NCI-H1930 (cell line): ENCODE measurements around the gene STXBP4.

Experiments used
- DNase-seq, 2 experiments: peaks; one replicate each; lab custom pipeline; 2025; lab: John Stamatoyannopoulos, UW

Gene STXBP4

GRCh38 chr17:55122114-55122513 lies 153.5 kb downstream of the STXBP4 start:
- no peak for DNase-seq

- no peak for DNase-seq
These were observed 156.3 kb downstream of the STXBP4 start for GRCh38 chr17:55124730-55125360.

DNA sequence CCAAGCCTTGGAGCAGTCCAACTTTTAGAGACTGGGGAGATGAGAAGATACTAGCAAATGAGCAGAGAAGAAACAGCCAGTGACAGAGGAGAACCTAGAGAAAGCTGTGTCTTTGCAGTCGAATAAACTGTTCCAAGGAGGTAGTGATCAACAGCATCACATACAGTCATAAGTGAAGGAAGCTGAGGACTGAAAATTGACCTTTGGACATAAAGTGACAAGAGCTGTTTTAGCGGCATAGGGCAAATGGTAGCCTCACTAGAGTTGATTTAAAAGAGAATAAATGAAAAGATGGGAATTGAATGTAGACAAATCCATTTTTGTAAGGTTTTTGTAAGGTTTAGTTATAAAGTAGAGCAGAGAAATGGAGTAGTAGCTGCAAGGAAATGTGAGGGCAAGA lies 165.0 kb downstream of the STXBP4 start:
- no peak for DNase-seq

- DNase-seq: no peak
These were observed 166.1 kb downstream of the STXBP4 start for GRCh38 chr17:55134486-55135157.

DNA sequence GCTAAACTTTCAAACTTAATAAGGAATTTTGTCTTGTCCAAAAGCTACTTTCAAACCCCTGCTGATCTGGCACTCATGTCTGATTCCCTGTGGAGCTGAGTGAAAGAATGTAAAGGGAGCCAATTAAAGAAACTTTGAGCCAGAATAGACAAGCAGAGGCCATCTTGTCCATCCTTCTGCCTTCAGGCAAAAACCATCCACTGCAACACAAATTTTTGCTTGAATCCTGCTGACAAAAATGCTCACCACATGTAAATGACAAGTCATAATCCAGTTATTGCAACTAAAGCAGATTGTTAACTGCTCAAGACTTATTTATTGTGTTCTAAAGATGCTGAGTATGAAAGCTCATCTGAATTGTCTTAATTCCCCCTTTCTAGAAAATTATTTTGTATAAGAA lies 172.2 kb downstream of the STXBP4 start:
- no peak for DNase-seq

DNA sequence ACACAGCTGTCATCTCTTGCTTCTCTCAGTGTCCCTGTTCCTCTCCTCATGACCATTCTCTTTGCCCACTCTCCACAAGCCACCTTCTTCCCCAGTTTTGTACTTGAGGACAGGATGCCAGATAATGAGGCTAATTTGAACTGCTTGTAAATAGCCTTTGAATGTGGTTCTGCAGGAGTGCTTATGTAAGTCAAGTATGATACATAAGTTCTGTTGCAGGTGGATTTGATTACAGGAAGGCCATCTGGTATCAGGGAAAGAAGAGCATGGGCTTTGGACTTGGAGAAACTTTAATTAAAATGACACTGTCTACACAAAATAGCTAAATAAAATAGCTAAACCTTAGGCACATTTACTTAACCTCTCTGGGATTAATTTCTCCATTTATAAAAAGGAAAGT lies 176.0 kb downstream of the STXBP4 start:
- DNase-seq: no peak

DNA sequence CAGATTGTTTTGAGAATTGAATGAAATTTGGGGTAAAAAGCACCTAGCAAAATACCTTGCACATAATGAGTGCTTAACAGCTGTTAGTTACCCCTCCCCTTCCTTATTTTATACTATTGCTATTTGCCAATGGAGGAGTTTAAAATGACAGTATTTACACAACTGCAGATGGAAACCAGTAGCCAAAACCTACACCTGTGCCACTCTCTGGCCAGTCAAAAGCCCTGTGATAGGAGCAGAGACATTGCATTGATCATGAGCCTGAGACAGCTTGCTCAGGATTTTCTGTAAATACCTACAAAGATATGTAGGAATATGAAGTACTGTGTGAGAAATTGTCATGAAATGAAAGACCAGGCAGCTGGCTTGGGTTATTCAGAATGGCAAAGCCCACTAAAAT lies 180.9 kb downstream of the STXBP4 start:
- DNase-seq: no peak

GRCh38 chr17:55152236-55152635 lies 183.7 kb downstream of the STXBP4 start:
- DNase-seq: no peak

DNA sequence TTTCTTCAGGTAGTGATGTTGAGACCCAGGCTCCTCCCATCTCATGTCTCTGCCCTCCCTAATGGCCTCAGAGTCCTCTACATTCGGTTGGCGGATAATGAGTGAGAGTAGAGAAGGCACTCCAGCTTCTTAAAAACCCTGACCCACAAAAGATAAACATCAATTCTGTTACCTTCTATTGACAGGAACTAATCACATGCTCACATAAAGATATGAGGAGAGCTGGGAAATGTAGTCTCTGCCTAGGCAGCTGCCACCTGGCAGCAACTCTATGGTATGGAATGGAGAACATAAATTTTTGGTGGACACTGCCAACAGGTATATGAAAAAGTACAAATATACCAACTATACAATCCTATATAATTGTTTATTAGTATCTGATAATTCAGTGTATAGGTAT lies 185.5 kb downstream of the STXBP4 start:
- no peak for DNase-seq

DNA sequence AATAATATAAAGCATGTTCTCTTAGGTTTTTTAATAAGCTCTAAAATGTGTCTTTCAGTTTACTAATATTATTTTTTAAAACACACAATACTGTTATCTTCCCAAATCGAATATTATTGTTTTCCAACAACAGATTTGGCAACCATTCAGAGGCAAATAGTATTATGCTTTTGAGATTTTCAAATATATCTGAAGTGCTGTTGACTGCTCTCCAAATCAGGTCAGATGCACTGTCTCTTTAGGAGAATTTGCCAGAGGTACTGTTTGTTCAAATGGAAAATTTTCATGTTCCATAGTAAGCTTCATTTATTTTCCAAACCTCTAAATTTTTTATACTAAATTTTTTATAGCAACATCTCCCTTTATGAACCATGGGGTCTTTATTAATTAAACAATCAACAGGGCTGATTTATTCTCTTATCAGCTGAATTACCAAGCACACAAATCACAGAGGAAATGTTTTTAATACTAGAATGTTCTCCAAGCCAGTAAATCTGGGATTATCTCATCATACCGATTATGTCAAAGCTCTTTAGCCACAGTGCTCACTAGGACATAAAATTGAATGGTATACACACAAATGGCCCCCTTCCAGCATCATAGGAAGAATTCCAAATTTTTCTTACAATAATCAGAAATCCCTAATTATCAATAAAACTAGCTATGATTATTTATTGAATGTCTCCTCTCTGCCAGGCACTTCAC lies 187.4 kb downstream of the STXBP4 start:
- no peak for DNase-seq

DNA sequence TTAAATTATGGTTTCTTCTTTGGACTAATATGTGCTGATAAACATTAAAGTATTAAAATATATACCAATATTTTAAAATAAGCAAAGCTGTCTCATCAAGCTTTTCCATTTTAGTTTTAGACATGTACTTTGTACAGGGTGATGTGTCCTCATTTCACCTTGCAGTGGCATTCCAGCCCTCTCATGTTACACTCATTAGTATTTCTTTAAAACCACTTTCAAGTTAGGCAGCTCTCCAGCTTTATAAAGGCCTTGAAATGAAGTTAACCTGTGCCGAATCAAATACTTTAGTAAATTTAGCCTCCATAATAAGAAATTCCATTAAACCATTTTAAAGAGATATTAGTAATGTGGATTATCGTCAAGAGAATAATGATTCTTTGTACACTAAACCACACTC lies 188.6 kb downstream of the STXBP4 start:
- no peak for DNase-seq

DNA sequence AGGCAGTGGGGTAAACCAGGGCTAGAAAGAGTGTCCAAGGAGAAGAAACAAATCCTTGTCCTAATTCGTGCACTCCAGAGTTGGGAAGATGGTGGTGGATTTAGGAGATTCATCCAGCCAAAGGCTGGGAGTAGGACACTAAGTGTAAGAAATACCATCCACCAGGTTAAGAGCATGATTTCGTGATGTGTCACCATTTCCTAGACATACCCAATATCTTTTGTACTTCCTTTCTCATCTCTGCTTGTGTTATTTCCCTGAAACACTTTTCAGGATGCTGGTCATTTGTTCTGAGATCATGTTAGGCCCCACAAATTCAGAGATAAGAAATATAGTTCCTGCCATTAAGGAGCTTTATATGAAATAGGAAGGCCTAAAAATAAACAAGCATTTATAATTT lies 189.9 kb downstream of the STXBP4 start:
- no peak for DNase-seq

DNA sequence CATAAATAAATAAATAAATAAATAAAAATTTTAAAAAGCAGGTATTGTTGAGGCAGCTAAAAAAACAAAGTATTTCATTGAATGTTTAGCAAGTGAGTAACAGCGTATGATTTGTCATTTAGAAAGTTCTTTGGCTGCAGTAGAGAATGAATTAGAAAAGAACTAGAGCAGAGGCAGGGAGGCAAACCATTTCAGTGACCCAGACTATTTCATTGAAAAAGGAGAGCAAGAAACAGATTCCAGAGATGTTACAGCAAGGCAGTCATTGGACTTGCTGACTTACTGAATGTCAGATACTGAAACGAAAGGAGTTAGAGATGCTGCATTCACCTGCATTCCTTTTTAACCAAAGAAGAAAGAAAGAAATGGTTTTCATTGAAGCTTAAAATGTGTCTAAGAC lies 190.7 kb downstream of the STXBP4 start:
- DNase-seq: no peak

- DNase-seq: no peak
These were observed 191.9 kb downstream of the STXBP4 start for GRCh38 chr17:55160501-55160900.

DNA sequence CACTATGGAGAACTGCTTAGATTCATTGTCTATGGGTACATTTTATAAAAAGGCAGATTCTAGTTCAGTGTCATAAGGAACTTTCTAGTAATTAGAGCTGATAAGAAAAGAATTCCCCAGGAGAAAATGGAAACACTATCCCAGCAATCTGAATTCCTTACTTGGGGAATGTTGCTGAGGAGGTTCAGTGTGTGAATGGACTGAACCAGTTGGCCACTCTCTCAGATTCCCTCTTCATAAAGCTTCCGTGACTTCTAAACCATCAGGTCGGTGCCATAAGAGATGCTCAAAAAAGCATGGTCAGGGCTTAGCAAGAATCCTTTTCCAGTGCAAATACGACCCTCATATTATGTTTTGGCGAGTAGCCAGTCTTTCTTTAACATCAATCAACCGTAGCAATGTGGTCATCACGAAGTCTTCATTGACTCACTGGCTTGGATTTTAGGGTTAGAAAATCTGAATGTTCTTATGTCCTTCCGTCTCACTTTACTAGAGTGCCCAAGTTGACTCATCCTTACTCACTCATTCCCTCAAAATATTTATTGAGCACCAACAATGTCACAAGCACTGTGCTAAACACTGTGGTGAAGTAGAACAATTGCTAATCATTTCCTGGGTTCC lies 193.5 kb downstream of the STXBP4 start:
- DNase-seq: no peak

- DNase-seq: no peak
These were observed 194.0 kb downstream of the STXBP4 start for GRCh38 chr17:55162556-55162946.

GRCh38 chr17:55163408-55163807 lies 194.8 kb downstream of the STXBP4 start:
- no peak for DNase-seq

- no peak for DNase-seq
These were observed 197.9 kb downstream of the STXBP4 start for GRCh38 chr17:55166506-55166905.

GRCh38 chr17:55167024-55167725 lies 198.6 kb downstream of the STXBP4 start:
- DNase-seq: no peak

DNA sequence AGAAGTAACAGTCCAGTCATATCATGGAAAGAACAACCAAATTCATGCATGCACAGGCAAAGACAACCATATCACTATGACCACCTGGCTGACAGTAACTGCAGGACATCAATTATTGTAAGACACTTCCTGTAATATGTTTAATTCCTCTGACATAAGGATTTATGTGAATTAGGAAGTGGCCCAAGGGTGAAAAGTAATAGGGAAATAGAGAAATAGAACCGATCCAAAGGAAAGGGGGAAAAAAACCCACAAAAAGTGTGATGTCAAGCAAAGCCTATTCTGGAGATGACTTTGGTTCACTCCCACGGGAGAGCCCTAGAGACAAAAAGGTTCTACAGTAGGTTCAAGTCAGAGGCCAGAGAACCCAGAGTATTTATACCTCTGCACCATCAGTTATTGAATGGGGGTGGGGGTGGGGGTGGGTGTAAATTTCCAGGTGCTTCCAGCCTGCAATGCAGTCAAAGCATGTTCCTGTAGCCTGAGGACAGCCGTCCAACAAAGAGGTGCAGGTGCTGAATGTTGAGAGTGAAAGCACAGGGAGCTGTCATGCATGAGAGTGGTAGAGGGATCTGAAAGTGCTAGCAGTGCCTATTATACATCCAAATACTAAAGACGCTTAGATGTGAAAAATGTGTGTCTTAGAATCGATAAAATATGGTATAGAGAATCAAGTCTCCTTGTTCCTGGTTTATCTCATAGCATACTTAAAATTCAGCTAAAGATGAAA lies 200.6 kb downstream of the STXBP4 start:
- DNase-seq: no peak

- DNase-seq: no peak
These were observed 203.2 kb downstream of the STXBP4 start for GRCh38 chr17:55171634-55172328.
